ENCODE measurements around the gene TMEM129.

The TMEM129 gene

DNA sequence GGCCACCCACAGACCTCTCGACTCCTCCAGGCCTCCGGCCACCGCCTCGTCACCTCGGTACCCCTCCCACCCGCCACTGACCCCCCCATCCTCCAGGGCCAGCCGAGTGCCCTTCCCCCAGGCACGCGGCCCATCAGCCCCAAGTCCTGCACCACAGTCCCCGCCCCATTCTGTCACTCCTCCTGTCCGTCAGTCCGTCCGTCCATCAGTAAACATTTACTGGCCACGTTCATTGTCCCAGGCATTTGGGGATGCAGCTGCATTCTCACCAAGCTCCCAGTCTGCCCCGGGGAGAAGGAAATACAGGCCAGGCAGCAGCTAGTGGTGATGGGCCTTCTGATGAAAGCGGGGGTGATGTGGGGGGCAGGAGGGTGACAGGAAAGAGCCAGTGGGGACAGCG is 36.7 kb upstream of the TMEM129 start:
- no peak for DNase-seq

GRCh38 chr4:1756893-1757779 is 36.0 kb upstream of the TMEM129 start:
- DNase-seq, result no peak

DNA sequence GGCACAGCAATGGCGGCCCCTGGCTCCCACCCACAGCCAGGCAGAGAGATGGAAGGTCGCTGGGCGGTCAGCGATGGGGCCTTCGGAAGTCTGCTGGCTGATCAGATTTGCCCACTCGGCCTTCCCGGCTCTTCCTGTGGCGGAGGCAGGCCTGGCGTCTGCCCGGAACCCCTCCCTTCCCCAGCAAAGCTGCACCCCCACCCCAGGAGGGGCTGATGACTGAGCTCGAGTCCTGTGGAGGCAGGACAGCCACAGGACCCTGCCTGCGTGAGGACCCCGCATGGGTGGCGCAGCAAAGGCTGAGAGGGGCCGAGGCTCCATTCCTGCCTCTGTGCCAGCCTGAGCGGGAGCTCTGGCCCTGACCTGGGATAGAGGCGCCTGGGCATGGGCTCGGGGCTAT is 35.0 kb upstream of the TMEM129 start:
- DNase-seq, result no peak

DNA sequence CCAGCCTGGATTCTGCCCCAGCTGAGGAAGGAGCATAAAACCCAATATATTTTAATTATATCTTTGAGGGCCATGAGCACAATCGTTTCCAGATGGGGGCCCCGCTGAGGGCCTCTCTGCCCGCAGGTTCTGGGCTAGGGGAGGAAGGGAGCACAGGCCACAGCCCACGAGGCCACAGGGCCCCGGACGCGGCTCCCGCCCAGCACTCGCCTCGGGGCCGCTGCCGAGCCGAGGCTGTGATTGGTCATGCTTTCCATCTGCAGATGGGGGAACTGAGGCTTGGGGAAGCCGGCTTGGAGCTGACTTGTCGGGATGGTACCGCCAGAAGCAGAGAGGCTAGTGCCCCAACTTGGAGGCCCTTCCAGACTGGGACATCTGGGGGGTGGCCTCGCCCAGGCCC is 34.2 kb upstream of the TMEM129 start:
- no peak for DNase-seq

DNA sequence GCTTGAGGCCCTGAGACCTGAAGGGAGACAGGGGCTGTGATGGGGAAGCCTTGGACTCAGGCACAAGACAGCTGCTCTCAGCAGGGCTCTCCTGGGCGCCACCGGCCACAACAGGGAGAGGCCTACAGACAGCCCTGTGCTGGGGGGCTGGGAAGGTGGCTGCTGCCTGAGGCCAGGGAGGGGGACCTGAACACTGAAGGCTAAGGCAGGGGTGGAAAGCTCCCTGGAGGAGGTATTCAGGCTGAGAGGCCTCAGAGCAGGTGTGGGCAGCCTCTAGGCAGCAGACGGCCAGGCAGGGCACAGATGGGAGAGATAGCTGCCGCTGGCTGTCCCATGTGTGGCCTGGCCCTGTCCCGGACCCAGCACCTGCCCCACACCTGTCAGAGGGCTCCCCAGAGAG is 33.2 kb upstream of the TMEM129 start:
- no peak for DNase-seq

DNA sequence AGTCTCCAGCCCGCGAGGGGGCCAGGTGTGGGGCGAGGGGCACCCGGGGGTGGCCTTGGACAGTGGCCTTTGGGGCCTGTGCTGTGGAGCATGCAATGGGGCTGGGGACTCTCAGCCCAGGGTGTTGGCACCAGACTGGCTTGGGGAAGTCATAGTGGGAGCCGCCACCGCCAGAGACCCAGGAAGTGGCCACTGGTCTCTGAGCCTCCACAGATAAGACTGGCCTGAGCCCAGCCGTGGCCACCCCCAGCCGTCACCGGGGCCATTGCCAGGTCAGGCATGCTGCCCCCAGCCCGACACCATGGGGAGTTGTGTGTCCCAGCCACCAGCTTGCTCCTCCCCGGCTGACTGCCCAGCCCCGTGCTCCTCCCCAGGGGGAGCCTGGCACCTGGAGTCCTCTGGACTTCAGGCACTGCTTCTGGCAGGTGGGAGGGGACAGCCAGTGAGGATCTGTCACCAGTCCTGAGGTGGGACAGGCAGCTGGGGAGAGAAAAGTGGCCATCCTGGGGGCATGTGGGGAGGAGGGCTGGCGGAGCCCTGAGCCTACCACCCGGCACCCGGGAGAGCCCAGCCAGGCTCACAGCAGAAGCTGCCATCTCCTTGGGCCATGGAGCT is 32.7 kb upstream of the TMEM129 start:
- DNase-seq, result no peak

- no peak for DNase-seq
These were observed 32.2 kb upstream of the TMEM129 start for GRCh38 chr4:1753294-1753696.

GRCh38 chr4:1752284-1753041 is 31.3 kb upstream of the TMEM129 start:
- no peak for DNase-seq

DNA sequence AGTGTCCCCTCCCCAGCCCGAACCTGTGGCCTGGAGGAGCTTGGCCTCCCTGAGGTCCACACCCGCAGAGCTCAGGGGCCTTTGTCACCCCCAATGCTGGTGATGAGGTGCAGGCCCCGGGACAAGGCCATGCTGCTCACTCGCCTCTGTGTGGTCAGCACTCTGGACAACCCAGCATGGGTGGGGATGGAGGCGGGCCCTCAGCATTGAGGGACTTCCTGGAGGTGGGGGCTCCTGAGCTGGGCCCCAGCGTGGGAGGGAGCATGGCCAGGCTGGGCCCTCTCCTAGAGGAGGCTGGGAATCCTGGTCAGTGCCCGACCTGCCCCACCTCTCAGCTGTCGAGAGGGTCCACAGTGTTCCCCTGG is 30.8 kb upstream of the TMEM129 start:
- DNase-seq, result no peak

GRCh38 chr4:1751155-1751918 is 30.2 kb upstream of the TMEM129 start:
- DNase-seq, result no peak

DNA sequence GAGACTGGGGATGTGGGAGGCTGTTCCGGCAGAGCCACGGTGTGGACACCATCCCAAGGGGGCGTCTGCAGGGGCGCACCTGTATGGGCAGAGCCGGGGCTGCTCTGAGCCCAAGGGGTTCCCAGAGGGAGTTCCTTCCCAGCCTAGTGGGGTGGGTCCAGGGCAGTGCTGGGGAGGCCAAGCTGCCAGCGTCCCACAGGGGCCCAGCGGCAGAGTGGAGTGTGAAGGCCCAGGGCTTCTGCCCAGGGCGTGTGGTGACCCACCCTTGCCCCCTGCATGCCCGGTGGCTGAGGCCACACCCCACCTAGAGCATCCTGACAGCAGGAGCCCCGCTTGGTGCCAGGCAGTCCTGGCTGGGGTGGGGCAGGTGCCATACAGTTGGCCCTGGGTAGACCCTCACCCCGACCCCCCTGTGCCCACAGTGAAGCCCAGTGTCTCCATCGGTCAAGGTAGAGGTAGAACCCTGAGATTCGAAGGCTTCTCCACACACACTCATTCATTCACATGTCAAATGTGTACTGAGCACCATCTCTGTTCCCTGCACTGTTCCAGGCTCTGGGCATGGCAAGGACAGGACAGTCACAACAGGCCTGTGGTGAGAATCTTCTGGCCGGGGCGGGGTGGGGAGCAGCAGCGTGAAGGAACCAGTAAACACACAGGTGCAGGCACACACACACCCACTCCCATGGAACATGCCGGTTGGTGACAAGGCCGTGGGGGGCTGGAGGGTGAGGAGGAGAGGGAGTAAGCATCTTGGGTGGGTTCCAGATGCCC is 29.4 kb upstream of the TMEM129 start:
- no peak for DNase-seq

- DNase-seq, result no peak
These were observed 28.7 kb upstream of the TMEM129 start for GRCh38 chr4:1749826-1750225.

GRCh38 chr4:1749370-1749769 is 28.2 kb upstream of the TMEM129 start:
- DNase-seq, result no peak

DNA sequence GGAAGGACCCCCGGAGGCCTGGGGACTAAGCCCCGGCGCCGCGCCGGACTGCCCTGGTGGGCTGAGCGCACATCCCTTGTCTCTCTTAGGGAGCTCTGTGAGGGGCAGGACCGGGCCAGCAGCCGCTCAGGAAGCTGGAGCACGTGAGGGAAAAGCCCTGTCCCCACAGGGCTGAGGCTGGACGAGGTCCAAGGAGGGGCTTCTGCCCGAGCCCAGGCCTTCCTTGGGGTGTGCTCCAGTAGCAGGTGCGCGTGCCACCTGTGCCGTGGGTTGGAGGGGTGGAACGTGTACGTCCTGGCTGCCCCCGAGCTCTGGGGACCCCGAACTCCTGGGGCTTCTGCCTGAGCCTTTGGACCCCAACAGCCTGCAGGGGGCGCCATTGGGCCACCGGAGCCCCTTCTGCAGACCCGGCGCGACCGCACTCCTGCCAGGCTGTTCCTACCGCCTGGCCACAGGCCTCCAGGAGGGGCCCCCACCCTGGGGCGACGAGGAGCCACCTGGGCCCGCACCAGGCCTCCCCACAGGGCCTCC is 27.4 kb upstream of the TMEM129 start:
- peak; percentile 80 for DNase-seq

DNA sequence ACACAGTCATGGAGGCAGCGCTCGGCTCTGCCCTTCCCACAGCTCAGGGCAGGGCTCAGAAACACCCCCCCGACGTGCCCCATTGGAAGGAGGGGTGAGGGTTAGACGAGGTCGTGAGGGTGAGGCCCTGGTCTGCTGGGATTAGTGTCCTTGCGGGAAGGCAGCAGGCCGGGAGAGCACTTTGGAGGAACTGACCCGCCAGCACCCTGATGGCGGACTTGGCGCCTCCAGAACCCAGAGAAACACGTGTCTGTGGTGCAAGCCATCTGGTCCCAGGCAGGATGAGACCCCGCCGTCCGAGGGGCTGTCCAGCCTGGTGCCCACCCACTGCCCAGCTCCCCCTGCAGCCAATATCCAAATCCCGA is 26.5 kb upstream of the TMEM129 start:
- DNase-seq, result no peak

GRCh38 chr4:1746919-1747602 is 25.9 kb upstream of the TMEM129 start:
- DNase-seq, result no peak

DNA sequence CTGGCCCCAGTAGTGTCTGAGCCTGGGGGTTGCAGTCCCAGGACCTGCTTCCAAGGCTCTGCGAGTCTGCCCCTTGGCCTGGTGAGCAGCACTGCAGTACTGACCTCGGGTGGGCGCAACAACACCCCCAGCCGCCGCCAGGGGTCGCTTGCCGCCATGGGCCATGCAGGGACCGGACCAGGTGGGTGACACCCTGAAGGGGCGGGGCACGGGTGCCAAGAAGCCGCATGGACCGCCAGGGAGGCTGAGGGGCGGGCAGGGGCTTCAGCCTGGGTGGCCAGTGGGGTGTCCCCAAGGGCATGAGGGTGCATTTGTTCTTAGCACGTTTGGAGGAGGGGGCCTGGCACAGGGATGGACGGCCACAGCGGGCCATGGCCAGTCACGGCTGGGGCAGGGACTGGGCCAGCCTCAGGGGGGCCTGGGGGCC is 25.2 kb upstream of the TMEM129 start:
- DNase-seq, result peak; percentile 79

- no peak for DNase-seq
These were observed 24.6 kb upstream of the TMEM129 start for GRCh38 chr4:1745697-1746096.

DNA sequence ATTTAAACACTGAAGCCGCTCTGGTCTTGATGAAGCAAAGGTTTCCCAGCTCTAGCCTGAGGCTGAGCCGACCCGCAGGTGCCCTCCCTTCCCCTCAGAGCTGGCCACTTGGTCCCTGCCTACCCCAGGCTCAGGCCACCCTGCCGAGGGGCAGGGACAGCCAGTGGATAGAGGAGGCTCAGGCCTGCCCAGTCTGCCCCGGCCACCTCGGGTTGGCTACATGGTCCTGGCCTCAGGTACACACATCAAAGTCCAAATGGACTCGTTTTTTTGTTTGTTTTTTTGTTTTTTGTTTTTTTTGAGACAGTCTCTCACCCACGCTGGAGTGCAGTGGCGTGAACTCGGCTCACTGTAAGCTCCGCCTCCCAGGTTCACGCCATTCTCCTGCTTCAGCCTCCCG is 24.0 kb upstream of the TMEM129 start:
- DNase-seq, result no peak

- no peak for DNase-seq
These were observed 23.4 kb upstream of the TMEM129 start for GRCh38 chr4:1744552-1744951.

DNA sequence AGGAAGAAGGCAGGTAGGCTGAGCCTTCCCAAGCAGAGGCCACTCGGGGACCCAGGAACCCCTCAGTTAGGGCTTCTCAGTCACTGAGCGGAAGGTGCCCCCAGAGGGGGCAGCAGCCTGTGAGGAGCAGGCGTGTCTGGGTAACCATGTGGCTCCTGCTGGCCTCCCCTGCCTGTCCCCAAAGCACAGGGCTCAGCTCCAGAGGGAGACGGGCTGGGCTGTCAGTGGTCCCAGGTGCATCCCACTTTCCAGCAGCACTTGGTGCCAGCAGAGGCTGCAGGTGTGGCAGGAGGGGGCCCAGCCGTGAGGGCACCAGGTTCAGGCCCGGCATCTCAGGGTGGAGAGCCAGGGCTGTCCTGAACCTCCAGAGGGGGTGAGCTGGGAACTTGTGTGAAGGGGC is 22.9 kb upstream of the TMEM129 start:
- DNase-seq, result no peak

DNA sequence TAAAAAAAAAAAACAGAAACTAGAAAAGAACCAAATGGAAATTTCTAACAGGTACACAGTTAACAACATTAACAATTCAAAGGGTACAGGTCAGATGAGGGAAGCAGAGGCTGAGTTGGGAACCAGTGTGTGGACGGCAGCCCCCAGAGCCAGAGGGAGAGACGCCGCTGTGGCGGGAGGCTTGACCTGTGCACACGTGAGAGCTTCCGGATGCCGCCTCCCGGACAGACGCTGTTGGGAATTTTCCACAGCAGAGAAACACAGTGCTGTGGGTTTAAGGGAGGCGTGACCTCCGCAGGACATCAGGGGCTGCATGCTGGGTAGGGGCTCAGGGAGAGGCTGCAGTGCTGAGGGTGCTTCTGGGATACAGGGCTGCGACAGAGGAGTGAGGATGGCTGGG is 22.4 kb upstream of the TMEM129 start:
- no peak for DNase-seq

Measured in activated CD8-positive, alpha-beta memory T cell treated with anti-CD3 and anti-CD28 coated beads, Interleukin-2, amount 50 U/mL, for 4 hours (primary cell).